HG03045 (cell line): ENCODE data around the gene PPP4R3A.
"Not testable (repeated sequence)": the region's sequence is repeated elsewhere in the genome, so short reads cannot be mapped to it uniquely, and the experiment has no call there.

Source experiments
- ATAC-seq: cut with Tn5 transposase; IDR thresholded peaks from one replicate; pipeline ENCODE4 v1.9.1; 2021; ENCODE audit warnings: mild to moderate bottlenecking, moderate library complexity; ENCODE audit not compliant: unreplicated experiment

PPP4R3A gene

GRCh38 chr14:91444335-91445020 is 65.6 kb downstream of the PPP4R3A start:
- ATAC-seq, result no peak

- no peak for ATAC-seq
These were observed 70.8 kb downstream of the PPP4R3A start for GRCh38 chr14:91439345-91439744.

- ATAC-seq, result no peak
These were observed 71.3 kb downstream of the PPP4R3A start for GRCh38 chr14:91438845-91439244.

GRCh38 chr14:91436266-91436665 is 73.8 kb downstream of the PPP4R3A start:
- not testable (repeated sequence) for ATAC-seq

GRCh38 chr14:91429385-91429784 is 80.7 kb downstream of the PPP4R3A start:
- no peak for ATAC-seq

GRCh38 chr14:91428931-91429330 is 81.2 kb downstream of the PPP4R3A start:
- not testable (repeated sequence) for ATAC-seq

- ATAC-seq, result not testable (repeated sequence)
These were observed 84.6 kb downstream of the PPP4R3A start for GRCh38 chr14:91425531-91425944.

- ATAC-seq, result no peak
These were observed 85.1 kb downstream of the PPP4R3A start for GRCh38 chr14:91424813-91425530.

GRCh38 chr14:91420686-91421085 is 89.4 kb downstream of the PPP4R3A start:
- ATAC-seq, result no peak

GRCh38 chr14:91419451-91419850 is 90.7 kb downstream of the PPP4R3A start:
- ATAC-seq, result no peak

- ATAC-seq, result no peak
These were observed 91.1 kb downstream of the PPP4R3A start for GRCh38 chr14:91419044-91419397.

- ATAC-seq, result peak; percentile 32
These were observed 91.6 kb downstream of the PPP4R3A start for GRCh38 chr14:91418387-91419043.

- ATAC-seq, result peak; percentile 43
These were observed 92.1 kb downstream of the PPP4R3A start for GRCh38 chr14:91417983-91418386.

GRCh38 chr14:91417120-91417982 is 92.8 kb downstream of the PPP4R3A start, which contains the start of gene CCDC88C:
Gene CCDC88C (minus strand): TSS chr14:91417820. CDS start chr14:91417690, 130 bp downstream.
- ATAC-seq, result peak; percentile 57

GRCh38 chr14:91416744-91417119 is 93.4 kb downstream of the PPP4R3A start:
- no peak for ATAC-seq

GRCh38 chr14:91415794-91416743 is 94.0 kb downstream of the PPP4R3A start:
- ATAC-seq, result peak; percentile 45

- no peak for ATAC-seq
These were observed 95.7 kb downstream of the PPP4R3A start for GRCh38 chr14:91414475-91414833.

GRCh38 chr14:91413547-91414474 is 96.3 kb downstream of the PPP4R3A start:
- ATAC-seq, result no peak

GRCh38 chr14:91412939-91413338 is 97.2 kb downstream of the PPP4R3A start:
- ATAC-seq, result no peak
